ENCODE results near the gene SLC38A10. TPM values are rescaled to one million over a fixed set of nuclear protein-coding genes. Genes with fewer than 3 reads are reported as not detected.

Gene SLC38A10
- total RNA-seq, 1 donor from 2014 or later: 71.6 TPM

- H3K4me3 ChIP-seq (ENCODE audit: low read depth, low read length): no peak overlapping the region
- DNase-seq (ENCODE audit: low read depth): no peak
- peak; percentile 40 for TF ChIP-seq CTCF (conservative IDR thresholded peaks at IDR 0.05; ENCODE audit: low read depth, low read length)
These were observed 35.1 kb upstream of the SLC38A10 start for GRCh38 chr17:81329927-81330883.

DNA sequence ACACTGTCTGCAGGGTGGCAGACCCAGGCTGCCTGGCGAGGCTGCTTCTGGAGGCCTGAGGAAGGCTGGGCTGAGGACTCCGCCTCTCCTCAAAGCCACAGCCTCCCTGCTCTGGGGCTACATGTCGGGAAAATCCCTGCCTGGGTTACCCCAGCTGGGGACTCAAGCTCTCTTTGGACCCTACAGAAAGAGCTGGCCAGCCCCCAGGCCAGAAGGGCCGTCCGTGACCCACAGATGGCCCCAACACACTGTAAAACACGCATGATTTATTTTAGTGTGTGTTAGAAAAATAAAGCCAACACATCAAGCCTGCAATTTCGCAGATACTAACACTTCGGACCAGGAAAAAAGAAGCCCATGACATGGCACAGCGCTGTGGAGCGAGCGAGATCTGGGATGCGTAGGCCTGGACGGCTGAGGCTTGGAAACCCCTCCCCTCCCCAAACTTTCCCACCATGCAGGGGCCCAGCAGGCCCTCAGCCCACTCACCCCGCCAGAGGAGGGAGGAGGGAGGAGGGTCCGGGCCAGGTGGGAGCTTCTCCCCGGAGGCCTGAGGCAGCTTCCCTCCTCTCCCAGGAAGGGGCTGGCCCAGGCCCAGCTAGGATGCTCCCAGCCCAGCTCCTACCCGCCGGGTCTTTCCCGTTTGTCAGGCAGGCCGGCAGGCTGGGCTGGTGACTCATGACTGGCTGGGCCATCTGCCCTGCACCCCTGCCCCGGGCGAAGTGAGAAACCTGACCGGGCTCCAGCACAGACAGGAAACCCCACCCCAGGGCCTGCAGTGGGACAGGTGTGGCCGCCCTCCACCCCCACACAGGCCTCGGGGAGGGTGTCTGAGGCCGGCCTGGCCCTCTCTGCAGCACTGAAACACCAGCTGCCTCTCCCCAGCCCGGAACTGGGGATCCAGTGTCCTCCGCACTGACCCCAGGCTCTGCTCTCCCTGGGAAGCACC, 34.1 kb upstream of the SLC38A10 start:
- DNase-seq (ENCODE audit: low read depth): no peak
- no peak for TF ChIP-seq CTCF (conservative IDR thresholded peaks at IDR 0.05; ENCODE audit: low read depth, low read length)
- H3K4me3 ChIP-seq (ENCODE audit: low read depth, low read length): peak overlapping the region; percentile 20

GRCh38 chr17:81328489-81328888, 33.4 kb upstream of the SLC38A10 start:
- H3K4me3 ChIP-seq (ENCODE audit: low read depth, low read length): no peak overlapping the region
- DNase-seq (ENCODE audit: low read depth): no peak
- TF ChIP-seq CTCF (conservative IDR thresholded peaks at IDR 0.05; ENCODE audit: low read depth, low read length): no peak

DNA sequence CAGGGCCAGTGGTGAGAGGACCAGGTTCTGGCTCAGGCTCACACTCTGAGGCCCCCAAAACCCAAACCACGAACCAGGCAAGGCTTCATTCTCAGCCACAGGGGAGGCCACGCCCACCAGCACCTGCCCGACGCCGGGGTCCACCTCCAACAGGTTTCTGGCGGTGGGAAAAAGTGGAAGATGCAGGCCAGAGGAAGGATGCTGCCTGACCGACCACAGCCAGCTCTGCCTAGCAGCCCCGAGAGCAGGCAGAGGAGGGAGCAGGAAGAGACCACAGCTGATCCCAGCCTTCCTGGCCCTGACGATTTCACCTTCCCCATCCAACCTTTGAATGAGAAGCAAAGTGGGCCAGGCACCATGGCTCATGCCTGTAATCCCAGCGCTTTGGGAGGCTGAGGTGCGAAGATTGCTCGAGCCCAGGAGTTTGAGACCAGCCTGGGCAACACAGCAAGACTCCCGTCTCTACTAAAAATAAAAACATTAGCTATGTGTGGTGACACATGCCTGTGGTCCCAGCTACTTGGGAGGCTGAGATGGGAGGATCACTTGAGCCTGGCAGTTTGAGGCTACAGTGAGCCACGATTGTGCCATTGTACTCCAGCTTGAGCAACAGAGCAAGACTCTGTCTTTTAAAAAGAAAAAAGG, 30.7 kb upstream of the SLC38A10 start:
- H3K4me3 ChIP-seq (ENCODE audit: low read depth, low read length): no peak overlapping the region
- no peak for TF ChIP-seq CTCF (conservative IDR thresholded peaks at IDR 0.05; ENCODE audit: low read depth, low read length)
- no peak for DNase-seq (ENCODE audit: low read depth)

GRCh38 chr17:81324851-81325713, 30.0 kb upstream of the SLC38A10 start:
- TF ChIP-seq CTCF (conservative IDR thresholded peaks at IDR 0.05; ENCODE audit: low read depth, low read length): no peak
- no peak overlapping the region for H3K4me3 ChIP-seq (ENCODE audit: low read depth, low read length)
- no peak for DNase-seq (ENCODE audit: low read depth)
